ENCODE measurements around the gene FAM241A. TPM values are rescaled to one million over a fixed set of nuclear protein-coding genes. Genes with fewer than 3 reads are reported as not detected.
"Not testable (repeated sequence)": the region's sequence is repeated elsewhere in the genome, so short reads cannot be mapped to it uniquely, and the experiment has no call there.

The FAM241A gene
- total and polyA plus RNA-seq, 2 of the 13 experiments (the other 11 are each of a cell fraction or from before 2014, with no cell fraction given): 0.61 to 0.69 TPM

- H3K27ac ChIP-seq (ENCODE audit: extremely low read length, insufficient read depth, low read length); H3K27me3 ChIP-seq (ENCODE audit: control insufficient read depth in 1 of 2, insufficient read depth in 2 of 2, low read length in 2 of 2); H3K9me3 ChIP-seq (ENCODE audit: low read length); in situ Hi-C loops (cut with HindIII; ENCODE audit: extremely low pct_ligation_motif_present, low pct_unique_long_range_greater_than_20kb); BruUV-seq (replicated peaks); H4K20me1 ChIP-seq (ENCODE audit: insufficient read depth, low read length); H2AFZ ChIP-seq (ENCODE audit: low read length); H3K4me3 ChIP-seq (replicated peaks in 1 of 3; ENCODE audit: insufficient read depth in 1 of 3, low read depth in 2 of 3, low read length in 3 of 3); H3K36me3 ChIP-seq (replicated peaks in 1 of 2; ENCODE audit: control insufficient read depth in 1 of 2, insufficient read depth in 2 of 2, low read length in 2 of 2); FAIRE-seq; ATAC-seq; H3K4me2 ChIP-seq (ENCODE audit: low read depth, low read length); intact Hi-C loops (cut with micrococcal nuclease; ENCODE audit: unreplicated experiment); H3K9ac ChIP-seq (ENCODE audit: insufficient read depth, low read depth, low read length); DNase-seq (ENCODE audit: low spot score); POLR2A ChIA-PET; CTCF ChIA-PET (ENCODE audit: low intra/inter-chr PET ratio, low total read pairs); H3K79me2 ChIP-seq (ENCODE audit: insufficient read depth, low read length): not testable (repeated sequence)
- 77% methylated on average over 3 of the region's 3 CpGs for WGBS (ENCODE audit: low lambda C conversion rate)
- H3K4me1 ChIP-seq (ENCODE audit: insufficient read depth, low read length): peaks cover 15% of the 10 kb centered on the region
These were observed 33.5 kb downstream of the FAM241A start for GRCh38 chr4:112178741-112179140.

GRCh38 chr4:112181358-112182000 lies 36.2 kb downstream of the FAM241A start:
- Histone ChIP-seq H2AFZ (ENCODE audit: low read length) (no peak overlapping the region), H3K27ac (ENCODE audit: extremely low read length, insufficient read depth, low read length) (no peak overlapping the region), H3K4me3 (replicated peaks in 1 of 3; ENCODE audit: insufficient read depth in 1 of 3, low read depth in 2 of 3, low read length in 3 of 3) (no peak overlapping the region), H3K27me3 (ENCODE audit: control insufficient read depth in 1 of 2, insufficient read depth in 2 of 2, low read length in 2 of 2) (no peaks in the 10 kb centered on the region), H3K9ac (ENCODE audit: insufficient read depth, low read depth, low read length) (no peak overlapping the region), H3K4me2 (ENCODE audit: low read depth, low read length) (no peak overlapping the region), H3K4me1 (ENCODE audit: insufficient read depth, low read length) (peaks cover 24% of the 10 kb centered on the region), H3K36me3 (replicated peaks in 1 of 2; ENCODE audit: control insufficient read depth in 1 of 2, insufficient read depth in 2 of 2, low read length in 2 of 2) (no peaks in the 10 kb centered on the region), H3K79me2 (ENCODE audit: insufficient read depth, low read length) (no peaks in the 10 kb centered on the region), H4K20me1 (ENCODE audit: insufficient read depth, low read length) (no peaks in the 10 kb centered on the region), H3K9me3 (ENCODE audit: low read length) (no peaks in the 10 kb centered on the region)
- 95% methylated on average over 3 of the region's 3 CpGs for WGBS (ENCODE audit: low lambda C conversion rate)
- no peak for DNase-seq (ENCODE audit: low spot score)
- in situ Hi-C loops (cut with HindIII; ENCODE audit: extremely low pct_ligation_motif_present, low pct_unique_long_range_greater_than_20kb) (no loop called here), intact Hi-C loops (cut with micrococcal nuclease; ENCODE audit: unreplicated experiment) (no loop called here)
- FAIRE-seq: no peak
- ATAC-seq: no peak
- TF ChIP-seq RBFOX2 (IDR thresholded peaks at IDR 0.05; ENCODE audit: low read depth, low read length) (no peak), JUND (CRISPR knock-in tag; IDR thresholded peaks at IDR 0.05) (no peak), HNRNPK (IDR thresholded peaks at IDR 0.05; ENCODE audit: low read depth, low read length, poor library complexity, severe bottlenecking) (no peak)
- ChIA-PET POLR2A (interaction anchor here (1.2 kb wide), 1 partner anchor 22 kb away, joined by 3 read pairs; no protein-coding TSS in a partner anchor), CTCF (ENCODE audit: low intra/inter-chr PET ratio, low total read pairs) (no interaction called here)
- BruUV-seq (replicated peaks): no TSS peak

Measured in HepG2 (cell line).